Esophagus muscularis mucosa (tissue), 4 donors: Measurements from ENCODE around the gene PRSS1.

Experiments used
- CTCF ChIP-seq, 3 experiments: fragments of 200-600 bp in 2 of 3; fragments of 450-650 bp in 1 of 3; sonication (generic) in 2 of 3; IDR thresholded peaks; one replicate each; pipeline ENCODE4 v1.5.1; 2017 to 2019; ENCODE audit warnings: antibody characterized with exemption in 3 of 3, mild to moderate bottlenecking in 2 of 3, moderate library complexity in 1 of 3
- EP300 ChIP-seq: sonication (generic); formaldehyde crosslinking; IDR thresholded peaks from one replicate; pipeline ENCODE4 v1.6.1; 2017; ENCODE audit warnings: antibody characterized with exemption
- POLR2A ChIP-seq: fragments of 450-650 bp; IDR thresholded peaks from one replicate; pipeline ENCODE4 v1.6.1; 2017; ENCODE audit warnings: antibody characterized with exemption, moderate library complexity, mild to moderate bottlenecking, low read depth
- POLR2AphosphoS5 ChIP-seq, 2 donors: sonication (generic); formaldehyde crosslinking; IDR thresholded peaks; one replicate each; pipeline ENCODE4 v1.6.1; 2017; ENCODE audit warnings: antibody characterized with exemption in 2 of 2

- TF ChIP-seq EP300 (no peak), POLR2A (no peak), CTCF (IDR thresholded peaks at IDR 0.05) (no peak), POLR2AphosphoS5 (IDR thresholded peaks at IDR 0.05) (no peak)
Measured at GRCh38 chr7:142767861-142768260, 18.6 kb downstream of the PRSS1 start.
